Measurements from ENCODE around the gene C11orf68. TPM values are rescaled to one million over a fixed set of nuclear protein-coding genes. Genes with fewer than 3 reads are reported as not detected.

C11orf68 gene
- total and polyA plus RNA-seq, 10 donors = 22.0 to 44.9 (median 33.2) TPM

DNA sequence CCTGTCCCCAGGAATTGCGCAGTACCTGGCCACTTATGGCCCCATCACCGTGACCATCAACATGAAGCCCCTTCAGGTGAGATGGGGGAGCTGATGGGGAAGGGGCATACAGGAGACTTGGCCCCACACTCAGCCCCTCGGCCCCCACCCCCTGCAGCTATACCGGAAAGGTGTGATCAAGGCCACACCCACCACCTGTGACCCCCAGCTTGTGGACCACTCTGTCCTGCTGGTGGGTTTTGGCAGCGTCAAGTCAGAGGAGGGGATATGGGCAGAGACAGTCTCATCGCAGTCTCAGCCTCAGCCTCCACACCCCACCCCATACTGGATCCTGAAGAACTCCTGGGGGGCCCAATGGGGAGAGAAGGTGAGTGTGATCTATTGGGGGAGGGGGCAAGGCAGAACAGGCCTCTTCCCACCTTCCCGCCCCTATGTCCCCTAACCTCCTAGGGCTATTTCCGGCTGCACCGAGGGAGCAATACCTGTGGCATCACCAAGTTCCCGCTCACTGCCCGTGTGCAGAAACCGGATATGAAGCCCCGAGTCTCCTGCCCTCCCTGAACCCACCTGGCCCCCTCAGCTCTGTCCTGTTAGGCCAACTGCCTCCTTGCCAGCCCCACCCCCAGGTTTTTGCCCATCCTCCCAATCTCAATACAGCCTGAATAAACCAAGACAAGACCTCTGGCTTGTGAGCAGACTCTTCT, 35.7 kb downstream of the C11orf68 start:
- Histone ChIP-seq H3K27me3 (replicated peaks in 1 of 7) (no peaks in the 10 kb centered on the region), H3K9me3 (no peaks in the 10 kb centered on the region), H3K27ac (no peak overlapping the region), H3K4me3 (no peak overlapping the region), H3K36me3 (peaks cover 0 to 63% (median 38%) of the 10 kb centered on the region in 6 donors), H3K4me1 (peaks cover 15 to 84% (median 48%) of the 10 kb centered on the region in 6 donors)
- intact Hi-C loops (cut with DNase I; ENCODE audit: low total_unique reads) = no loop called here
- peak; percentile 71 for DNase-seq
- 88 to 92% (median 91%) methylated on average over 10 to 13 of the region's 13 CpGs for WGBS, 5 donors
- TF ChIP-seq POLR2AphosphoS5 (IDR thresholded peaks at IDR 0.05) (no peak), POLR2A (IDR thresholded peaks at IDR 0.05) (no peak)
- TF ChIP-seq, protein P1, sequence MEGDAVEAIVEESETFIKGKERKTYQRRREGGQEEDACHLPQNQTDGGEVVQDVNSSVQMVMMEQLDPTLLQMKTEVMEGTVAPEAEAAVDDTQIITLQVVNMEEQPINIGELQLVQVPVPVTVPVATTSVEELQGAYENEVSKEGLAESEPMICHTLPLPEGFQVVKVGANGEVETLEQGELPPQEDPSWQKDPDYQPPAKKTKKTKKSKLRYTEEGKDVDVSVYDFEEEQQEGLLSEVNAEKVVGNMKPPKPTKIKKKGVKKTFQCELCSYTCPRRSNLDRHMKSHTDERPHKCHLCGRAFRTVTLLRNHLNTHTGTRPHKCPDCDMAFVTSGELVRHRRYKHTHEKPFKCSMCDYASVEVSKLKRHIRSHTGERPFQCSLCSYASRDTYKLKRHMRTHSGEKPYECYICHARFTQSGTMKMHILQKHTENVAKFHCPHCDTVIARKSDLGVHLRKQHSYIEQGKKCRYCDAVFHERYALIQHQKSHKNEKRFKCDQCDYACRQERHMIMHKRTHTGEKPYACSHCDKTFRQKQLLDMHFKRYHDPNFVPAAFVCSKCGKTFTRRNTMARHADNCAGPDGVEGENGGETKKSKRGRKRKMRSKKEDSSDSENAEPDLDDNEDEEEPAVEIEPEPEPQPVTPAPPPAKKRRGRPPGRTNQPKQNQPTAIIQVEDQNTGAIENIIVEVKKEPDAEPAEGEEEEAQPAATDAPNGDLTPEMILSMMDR (IDR thresholded peaks at IDR 0.05 in 8 of 11, conservative IDR thresholded peaks at IDR 0.05 in 3 of 11) = no peak

DNA sequence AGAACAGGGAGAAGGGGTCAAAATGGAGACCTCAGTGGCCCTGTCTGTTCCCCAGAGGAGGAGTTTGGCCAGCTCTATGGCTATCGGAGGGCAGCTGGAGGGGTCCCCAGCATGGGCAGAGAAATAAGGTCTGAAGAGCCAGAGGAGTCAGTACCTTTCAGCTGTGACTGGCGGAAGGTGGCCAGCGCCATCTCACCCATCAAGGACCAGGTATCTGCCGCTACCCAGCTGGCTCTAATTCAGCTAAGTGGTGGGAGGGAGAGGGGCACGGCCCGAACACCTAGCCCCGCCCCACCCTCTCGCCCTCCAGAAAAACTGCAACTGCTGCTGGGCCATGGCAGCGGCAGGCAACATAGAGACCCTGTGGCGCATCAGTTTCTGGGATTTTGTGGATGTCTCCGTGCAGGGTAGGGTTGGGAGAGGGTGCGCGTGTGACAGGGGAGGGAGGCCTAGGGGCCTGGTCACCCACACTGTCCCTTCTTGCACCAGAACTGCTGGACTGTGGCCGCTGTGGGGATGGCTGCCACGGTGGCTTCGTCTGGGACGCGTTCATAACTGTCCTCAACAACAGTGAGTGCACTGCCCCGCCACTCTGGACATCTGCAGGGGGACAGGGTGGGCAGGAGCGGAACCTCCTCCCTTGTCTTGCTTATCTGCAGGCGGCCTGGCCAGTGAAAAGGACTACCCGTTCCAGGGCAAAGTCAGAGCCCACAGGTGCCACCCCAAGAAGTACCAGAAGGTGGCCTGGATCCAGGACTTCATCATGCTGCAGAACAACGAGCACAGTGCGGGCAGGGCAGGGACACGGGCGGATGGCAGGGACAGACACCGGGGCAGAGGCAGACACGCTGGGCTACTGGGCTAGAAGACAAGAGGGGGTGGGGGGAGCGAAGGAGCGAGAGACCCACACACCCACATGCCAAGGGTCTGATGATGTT, 36.5 kb downstream of the C11orf68 start:
- H3K4me1 ChIP-seq = peaks cover 10 to 76% (median 42%) of the 10 kb centered on the region in 6 donors
- no peak overlapping the region for H3K4me3 ChIP-seq
- no peaks in the 10 kb centered on the region for H3K27me3 ChIP-seq (replicated peaks in 1 of 7)
- WGBS, 5 donors = 90 to 96% (median 93%) methylated on average over 26 to 30 of the region's 30 CpGs
- H3K9me3 ChIP-seq = no peaks in the 10 kb centered on the region
- H3K27ac ChIP-seq = no peak overlapping the region
- TF ChIP-seq POLR2A (IDR thresholded peaks at IDR 0.05) = no peak
- TF ChIP-seq POLR2AphosphoS5 (IDR thresholded peaks at IDR 0.05) = peak in 1 of 3 donors; percentile 31
- TF ChIP-seq, protein P1 (IDR thresholded peaks at IDR 0.05 in 8 of 11, conservative IDR thresholded peaks at IDR 0.05 in 3 of 11) = no peak
- DNase-seq = peak; percentile 72
- intact Hi-C loops (cut with DNase I; ENCODE audit: low total_unique reads) = no loop called here
- peaks cover 0 to 63% (median 38%) of the 10 kb centered on the region in 6 donors for H3K36me3 ChIP-seq

DNA sequence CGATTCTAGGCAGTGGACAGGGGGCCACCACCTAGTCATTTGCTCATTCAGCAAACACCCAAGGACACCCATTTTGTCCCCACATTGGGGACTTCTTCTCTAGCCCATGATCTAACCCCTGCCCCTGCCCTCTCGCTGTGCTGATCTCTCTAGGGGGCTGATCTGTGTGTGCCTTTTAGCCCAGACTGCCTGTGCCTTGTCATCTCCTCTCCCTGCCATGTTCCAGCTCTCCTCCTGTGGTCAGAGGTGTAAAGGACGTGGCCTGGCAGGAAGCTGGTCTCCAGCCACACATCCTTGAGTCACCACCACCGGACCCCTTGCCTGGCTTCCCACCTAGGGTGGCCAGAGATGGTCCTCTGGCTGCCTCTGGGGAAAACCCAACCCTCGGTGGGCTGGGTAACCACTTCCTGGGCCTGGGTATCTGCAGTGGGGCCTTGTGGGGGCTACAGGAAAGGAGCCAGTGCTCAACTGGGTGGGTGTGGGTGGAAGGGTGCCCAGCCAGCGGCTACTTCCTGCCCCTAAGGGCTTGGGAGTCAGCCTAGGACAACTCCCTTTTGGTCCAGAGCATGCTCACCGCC, 37.9 kb downstream of the C11orf68 start:
- Histone ChIP-seq H3K27me3 (replicated peaks in 1 of 7) (no peaks in the 10 kb centered on the region), H3K27ac (peak overlapping the region in 6 of 8 donors; percentile 8 to 79 (median 52)), H3K4me1 (peaks cover 5 to 62% (median 32%) of the 10 kb centered on the region in 6 donors), H3K9me3 (no peaks in the 10 kb centered on the region), H3K4me3 (peak overlapping the region in 3 of 8 donors; percentile 34 to 58 (median 38)), H3K36me3 (peaks cover 0 to 48% (median 33%) of the 10 kb centered on the region in 6 donors)
- no peak for TF ChIP-seq POLR2A (IDR thresholded peaks at IDR 0.05)
- TF ChIP-seq POLR2AphosphoS5 (IDR thresholded peaks at IDR 0.05) = peak; percentile 22 to 34 (median 24)
- TF ChIP-seq, protein P1 (IDR thresholded peaks at IDR 0.05 in 8 of 11, conservative IDR thresholded peaks at IDR 0.05 in 3 of 11) = no peak
- 38 to 55% (median 46%) methylated on average over 5 to 7 of the region's 7 CpGs for WGBS, 5 donors
- intact Hi-C loops (cut with DNase I; ENCODE audit: low total_unique reads) = no loop called here
- peak; percentile 73 for DNase-seq
